Measurements from ENCODE around the gene RIMS3.

Gene RIMS3

GRCh38 chr1:40627987-40628902 lies 37.2 kb downstream of the RIMS3 start:
- DNase-seq = no peak

GRCh38 chr1:40626383-40626770 lies 39.1 kb downstream of the RIMS3 start:
- no peak for DNase-seq

DNA sequence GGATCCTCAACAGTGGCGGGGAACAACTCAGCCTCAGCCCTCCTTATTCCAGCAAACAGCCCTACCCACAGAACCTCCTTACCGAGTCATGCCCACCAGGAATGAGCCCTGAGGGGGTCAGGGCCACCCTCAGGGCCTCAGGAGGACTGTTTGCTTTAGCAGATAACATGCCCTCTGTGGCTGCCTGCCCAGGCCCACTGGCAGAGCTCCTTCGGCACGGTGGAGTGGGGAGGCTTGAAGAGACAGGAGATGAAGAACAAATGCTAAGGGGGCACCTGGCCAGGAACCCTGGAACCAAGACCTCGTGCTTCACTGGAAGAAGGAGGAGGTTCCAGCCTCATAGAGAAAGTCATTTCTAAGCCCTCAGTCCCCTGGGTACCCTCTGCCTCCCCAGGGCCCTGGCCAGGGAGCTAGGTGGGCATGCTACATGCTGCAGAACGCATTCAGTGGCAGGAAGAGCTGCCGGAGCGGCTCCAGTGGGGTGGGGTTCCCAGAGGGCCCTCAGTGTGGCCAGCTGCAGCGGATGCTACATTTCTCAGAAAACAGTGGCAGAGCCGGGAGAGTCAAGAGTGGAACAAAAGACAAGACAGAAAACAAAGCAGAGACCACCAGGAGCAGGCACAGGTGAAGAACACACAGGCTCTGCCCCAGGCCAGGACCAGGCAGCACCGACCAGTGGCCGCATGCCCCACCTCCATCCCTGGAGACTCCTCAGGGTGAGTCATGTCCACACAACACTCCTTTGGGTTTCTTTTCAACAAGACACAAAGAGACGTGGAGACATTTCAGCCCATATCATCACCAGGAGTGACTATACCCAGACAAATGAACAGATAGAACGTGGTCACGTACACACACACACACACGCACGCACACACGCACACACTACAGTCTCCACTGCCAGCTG lies 39.8 kb downstream of the RIMS3 start:
- no peak for DNase-seq

GRCh38 chr1:40625076-40625475 lies 40.4 kb downstream of the RIMS3 start:
- peak; percentile 99 for DNase-seq

GRCh38 chr1:40622936-40623629 lies 42.4 kb downstream of the RIMS3 start:
- DNase-seq = no peak

DNA sequence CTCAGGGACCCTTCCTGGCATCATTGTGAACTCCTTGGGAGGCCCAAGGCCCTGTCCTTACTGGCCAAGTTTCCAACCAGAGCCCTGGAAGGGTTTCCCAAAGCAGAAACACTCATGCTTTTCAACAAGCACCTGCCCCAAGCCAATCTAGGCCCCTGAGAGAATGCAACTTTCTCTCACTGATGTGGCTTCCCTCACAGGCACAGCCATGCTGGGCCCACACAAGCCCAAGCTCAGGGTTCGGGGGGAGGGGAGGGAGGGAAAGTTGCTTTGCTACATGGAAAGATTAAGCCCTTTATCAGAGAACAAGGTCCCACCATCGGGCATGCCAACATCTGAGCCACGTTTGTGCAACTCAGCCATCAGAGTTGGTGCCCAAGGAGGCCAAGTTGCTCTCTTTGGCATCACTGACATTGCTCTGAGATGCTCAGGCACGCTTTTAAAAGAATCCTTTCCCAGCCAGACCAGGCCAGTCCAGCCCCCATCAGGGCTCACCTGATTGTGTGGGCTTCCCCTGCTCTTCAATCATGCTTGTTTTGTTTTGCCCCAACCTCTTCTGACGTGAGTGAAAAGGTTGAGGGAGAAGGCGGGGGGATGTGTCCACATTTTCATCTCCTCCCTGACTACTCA lies 43.5 kb downstream of the RIMS3 start:
- no peak for DNase-seq

DNA sequence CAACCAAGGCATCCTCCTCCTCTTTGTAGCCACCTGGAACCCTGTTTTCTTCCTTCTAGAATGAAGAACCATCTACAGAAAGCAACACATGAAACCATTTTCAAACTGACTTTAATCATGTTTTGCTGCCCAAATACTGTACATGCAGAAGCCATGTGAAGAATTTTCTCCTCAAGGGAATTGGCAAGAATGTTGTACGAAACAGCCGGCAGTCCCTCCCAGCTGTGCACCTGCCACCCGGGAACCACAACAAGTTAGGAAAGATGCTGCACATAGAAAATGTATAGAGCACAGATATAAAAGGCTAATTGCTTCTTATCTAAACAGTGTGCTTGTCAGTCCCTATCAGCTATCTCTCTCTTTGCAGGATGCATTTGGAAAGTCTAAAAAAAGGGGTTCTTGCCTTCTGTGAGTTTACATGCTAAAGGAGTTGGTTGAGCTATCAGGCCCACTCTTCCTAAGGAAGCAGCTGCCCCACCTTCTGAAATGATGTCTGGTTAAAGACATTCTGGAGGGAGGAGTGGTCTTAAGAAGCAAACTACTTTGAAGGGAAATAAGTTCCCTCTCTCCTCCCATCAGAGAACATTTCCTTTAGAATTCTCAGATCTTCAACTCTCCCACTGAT lies 44.8 kb downstream of the RIMS3 start:
- DNase-seq = no peak

- DNase-seq = no peak
Observed at GRCh38 chr1:40620150-40620549, 45.3 kb downstream of the RIMS3 start.

GRCh38 chr1:40618108-40618507 lies 47.4 kb downstream of the RIMS3 start:
- DNase-seq = no peak

DNA sequence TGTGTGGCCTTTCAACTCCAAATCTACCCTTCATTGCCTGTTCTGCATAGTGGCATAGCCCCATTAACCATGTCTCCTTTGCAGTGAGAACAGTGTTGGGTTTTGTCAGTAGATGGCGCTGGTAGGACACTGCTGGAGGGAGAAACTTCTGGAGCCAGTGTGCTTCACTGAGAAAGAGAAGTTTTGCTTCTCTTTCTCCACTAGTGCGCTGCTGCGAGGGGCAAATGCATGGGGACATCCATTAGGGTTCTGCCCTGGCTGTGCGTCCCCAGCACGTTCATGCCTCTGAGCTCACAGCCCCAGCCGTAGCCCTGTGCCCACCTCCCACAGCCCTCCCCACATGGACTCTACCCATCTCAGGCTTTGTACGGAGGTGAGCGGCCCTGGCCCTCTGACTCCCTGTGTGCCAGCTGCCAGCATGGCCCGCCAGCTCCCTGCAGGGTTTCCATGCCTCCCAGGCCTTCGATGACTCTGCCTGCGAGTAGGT lies 53.1 kb downstream of the RIMS3 start:
- DNase-seq = peak; percentile 100

GRCh38 chr1:40610156-40610555 lies 55.3 kb downstream of the RIMS3 start:
- DNase-seq = no peak

GRCh38 chr1:40607921-40608320 lies 57.6 kb downstream of the RIMS3 start:
- DNase-seq = no peak

DNA sequence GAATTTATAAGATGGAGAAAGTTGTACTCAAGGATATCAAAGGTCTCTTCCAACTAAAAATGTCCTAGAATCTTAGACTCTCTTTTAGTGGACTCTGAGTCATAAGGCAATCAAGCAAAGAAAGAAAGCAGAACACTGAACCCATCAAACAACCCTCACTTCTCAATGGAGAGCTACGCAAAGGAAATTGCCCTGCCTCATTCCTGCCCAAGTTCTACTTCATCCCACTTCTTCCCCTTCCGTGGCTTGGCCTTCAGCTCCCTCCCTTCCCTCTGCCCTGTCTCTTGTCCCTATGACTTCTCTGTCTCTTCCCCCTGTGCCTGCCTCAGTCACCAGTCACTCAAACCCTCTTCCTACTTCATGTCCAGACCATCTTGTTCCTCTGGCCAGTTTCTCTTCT lies 58.5 kb downstream of the RIMS3 start:
- no peak for DNase-seq

DNA sequence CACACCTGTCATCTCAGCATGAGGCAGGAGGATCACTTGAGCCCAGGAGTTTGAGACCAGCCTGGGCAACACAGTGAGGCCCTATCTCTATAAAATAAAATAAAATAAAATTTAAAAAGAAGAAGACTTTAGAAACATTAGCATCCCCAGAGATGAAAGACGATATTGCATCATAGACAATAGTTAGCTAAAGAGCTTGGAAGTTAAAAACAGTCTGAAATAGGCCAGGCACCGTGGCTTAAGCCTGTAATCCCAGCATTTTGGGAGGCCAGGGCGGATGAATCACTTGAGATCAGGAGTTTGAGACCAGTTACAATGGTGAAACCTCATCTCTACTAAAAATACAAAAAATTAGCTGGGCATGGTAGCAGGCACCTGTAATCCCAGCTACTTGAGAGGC lies 59.3 kb downstream of the RIMS3 start:
- DNase-seq = no peak

- no peak for DNase-seq
Observed at GRCh38 chr1:40599926-40600325, 65.6 kb downstream of the RIMS3 start.

DNA sequence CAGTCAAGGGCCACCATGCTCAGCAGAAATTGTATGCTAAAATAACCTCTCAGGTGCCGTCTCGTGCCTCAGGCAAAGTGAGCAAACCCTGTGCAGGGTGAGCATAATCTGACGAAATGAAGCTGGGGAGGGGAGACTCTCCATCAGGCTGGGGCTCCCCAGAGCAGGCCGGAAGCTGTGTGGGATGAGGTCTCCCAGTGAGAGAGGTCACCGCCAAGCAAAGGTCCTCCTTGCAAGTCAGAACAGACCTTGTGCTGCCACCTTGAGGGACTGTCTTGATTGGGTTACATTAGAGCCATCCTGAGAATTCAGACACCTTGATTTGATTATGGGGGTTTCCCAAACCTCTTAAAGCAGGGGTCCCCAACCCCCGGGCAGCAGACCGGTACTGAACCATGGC lies 69.9 kb downstream of the RIMS3 start:
- DNase-seq = no peak

DNA sequence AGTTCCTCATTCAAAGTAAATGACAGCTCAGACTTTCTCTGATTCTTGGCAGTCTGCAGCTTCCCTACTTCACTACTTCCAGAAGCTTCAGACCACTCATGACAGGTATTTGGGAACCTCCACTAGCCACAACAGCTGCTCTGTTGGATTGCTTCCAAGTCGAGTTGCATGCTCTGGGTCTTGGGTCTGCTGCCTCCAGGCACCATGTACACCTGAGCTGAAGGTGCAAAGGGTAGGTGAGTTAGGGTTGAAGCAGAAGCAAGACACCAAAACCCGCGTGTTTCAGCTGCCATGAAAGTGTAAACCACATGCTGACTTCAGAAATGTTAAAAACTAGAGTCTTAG lies 71.3 kb downstream of the RIMS3 start:
- DNase-seq = peak; percentile 88

DNA sequence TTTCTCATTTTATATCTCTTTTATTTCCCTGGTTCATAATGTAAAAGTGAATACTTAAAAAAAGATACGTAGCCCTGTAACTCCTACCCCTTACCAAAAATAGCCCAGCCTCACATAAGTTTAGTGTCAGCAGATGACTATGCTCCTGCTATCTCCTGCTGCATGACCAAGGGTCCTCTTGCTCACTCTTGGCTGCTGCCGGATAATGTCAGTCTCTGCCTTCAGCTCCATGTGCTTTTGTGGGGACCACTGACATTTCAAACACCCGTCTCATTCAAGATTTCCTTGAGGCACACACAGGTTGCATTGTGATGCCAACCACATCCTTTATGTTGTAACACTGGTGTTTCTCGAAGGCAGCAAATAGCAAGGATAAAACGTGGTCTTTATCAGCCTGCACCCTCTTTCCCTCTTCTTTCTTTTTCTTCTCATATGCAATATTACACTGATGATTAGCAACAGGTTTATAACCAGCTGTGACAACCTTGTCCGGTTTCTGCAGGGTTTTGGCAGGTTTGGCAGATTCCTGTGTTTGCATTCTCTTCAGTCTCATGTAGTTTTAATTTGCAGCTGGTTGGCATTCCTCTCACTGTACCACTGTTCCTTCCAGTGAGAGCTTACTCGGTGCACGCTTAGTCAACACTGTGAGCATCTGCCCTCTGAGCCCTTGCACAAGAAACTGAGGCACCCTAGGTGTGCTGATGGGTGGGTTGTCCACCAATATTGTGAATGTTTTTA lies 71.9 kb downstream of the RIMS3 start:
- no peak for DNase-seq

GRCh38 chr1:40592107-40592803 lies 73.2 kb downstream of the RIMS3 start:
- DNase-seq = peak; percentile 99

GRCh38 chr1:40588586-40588985 lies 76.9 kb downstream of the RIMS3 start:
- no peak for DNase-seq

GRCh38 chr1:40583980-40584379 lies 81.5 kb downstream of the RIMS3 start:
- no peak for DNase-seq

Data from DMS 273 treated with DMSO at 0.1 percent for 48 hours (cell line).